KG1 (cell line): ENCODE results near the gene ZNF516.

Experiments
- DNase-seq: peaks from one replicate; lab custom pipeline; 2025; lab: John Stamatoyannopoulos, UW

Gene ZNF516

DNA sequence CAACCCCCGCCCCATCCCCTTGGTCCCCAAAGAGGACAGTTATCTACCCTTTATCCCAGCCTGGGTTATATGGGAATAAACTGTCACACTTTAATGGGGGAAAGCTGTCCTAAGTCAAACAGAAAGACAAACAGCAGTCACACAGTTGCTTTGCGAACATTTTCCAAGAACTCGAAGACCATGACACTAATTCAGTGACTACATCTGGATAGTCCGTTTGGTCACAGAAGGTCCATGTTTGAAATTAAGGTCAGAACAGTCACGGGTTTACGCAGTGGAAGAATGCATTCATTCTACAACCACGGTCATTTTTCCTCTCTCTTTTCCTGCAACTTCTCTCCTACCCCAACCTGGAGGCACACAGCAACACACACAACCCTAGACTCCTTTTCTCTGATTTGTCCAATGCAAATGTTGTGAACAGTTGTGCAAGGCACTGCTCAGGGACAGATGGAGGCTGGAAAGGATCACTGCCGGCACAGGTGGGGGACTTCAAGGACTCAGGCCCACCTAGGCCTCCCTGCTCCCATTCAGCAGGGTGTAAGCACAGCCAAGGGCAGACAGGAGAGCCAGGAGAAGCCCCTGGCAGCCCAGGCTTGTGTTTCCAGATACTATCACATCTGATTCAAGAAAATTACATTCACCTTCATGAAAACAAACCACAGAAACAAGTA is 39.9 kb downstream of the ZNF516 start:
- DNase-seq = no peak

DNA sequence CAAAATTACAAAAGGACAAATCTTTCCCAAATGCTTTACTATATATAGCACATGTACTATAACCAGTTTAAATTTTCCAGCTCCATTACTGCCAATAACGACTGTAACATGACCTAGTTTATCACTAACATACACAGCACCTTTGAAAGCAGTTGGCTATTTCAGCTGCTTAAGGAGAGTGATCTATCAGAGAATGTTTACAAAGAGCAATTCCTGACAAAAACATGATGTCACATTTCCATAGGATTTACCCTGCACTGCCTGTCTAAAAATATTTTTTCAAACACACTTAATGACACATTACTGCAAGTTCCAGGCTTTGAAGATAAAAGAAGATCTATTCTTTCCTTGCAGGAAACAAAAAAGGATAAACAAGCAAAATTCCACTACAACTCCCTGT is 40.6 kb downstream of the ZNF516 start:
- no peak for DNase-seq

- no peak for DNase-seq
Measured at GRCh38 chr18:76453932-76454331, 41.1 kb downstream of the ZNF516 start.

GRCh38 chr18:76453057-76453561 is 41.9 kb downstream of the ZNF516 start:
- DNase-seq = no peak

DNA sequence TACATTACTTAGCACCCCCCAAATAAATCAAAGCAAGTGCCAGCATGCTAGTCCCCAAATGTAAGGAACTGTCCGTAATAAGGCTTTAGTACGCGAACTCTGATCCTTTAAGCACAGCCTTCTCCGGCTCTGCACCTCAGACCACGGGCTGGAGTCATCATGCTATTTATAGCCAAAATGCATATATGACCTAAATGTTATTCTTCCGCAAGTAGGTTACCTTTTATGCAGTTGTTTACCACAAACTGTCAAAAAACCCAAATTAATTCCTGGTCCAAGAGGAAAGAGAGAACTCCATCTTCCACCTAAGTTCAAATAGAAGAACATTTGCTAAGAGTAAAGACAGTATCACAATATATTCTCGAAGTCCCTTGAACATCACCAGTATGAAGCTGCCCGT is 42.7 kb downstream of the ZNF516 start:
- no peak for DNase-seq

DNA sequence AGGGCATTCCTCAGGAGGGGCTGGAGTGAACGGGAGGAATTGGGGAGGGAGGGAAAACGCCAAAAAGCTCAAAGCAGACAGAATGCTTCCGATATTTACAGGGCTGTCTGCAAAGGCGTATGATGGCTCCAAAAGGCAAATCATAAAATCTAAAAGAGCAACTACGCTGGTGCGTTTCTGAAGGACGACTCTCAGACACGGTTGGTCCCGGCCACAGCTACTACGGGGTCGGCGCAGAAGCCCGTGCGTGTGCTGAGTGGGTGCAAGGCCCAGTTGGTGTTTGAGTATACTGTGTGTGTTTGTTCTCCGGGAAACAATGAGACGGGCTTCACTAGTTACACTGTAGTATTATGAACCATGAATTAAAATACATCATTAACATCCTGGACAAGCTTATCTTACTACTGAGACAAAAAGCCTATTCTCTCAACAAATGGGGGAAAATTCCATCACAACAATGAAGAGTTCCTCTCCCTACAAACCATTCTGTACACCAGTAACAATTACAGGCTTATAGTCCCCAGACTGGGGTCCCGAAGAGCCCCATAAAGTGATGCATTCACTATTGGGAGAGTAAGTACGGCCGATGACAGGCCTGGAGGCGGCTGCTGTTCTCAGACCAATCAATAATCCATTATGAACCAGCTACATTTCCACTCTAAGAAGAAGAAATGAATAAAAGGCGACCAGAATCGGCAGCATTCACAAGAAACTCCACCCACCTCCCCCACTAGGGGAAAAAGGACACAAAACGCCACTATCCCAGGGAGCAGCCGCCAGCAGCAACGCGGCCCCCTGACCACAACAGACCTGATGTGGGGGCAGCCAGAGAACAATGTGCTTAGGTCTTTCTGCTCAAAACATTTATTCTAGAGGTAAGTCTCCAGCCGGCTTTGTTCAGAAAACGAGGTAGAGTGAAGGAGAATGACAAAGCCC is 43.4 kb downstream of the ZNF516 start:
- DNase-seq = no peak

DNA sequence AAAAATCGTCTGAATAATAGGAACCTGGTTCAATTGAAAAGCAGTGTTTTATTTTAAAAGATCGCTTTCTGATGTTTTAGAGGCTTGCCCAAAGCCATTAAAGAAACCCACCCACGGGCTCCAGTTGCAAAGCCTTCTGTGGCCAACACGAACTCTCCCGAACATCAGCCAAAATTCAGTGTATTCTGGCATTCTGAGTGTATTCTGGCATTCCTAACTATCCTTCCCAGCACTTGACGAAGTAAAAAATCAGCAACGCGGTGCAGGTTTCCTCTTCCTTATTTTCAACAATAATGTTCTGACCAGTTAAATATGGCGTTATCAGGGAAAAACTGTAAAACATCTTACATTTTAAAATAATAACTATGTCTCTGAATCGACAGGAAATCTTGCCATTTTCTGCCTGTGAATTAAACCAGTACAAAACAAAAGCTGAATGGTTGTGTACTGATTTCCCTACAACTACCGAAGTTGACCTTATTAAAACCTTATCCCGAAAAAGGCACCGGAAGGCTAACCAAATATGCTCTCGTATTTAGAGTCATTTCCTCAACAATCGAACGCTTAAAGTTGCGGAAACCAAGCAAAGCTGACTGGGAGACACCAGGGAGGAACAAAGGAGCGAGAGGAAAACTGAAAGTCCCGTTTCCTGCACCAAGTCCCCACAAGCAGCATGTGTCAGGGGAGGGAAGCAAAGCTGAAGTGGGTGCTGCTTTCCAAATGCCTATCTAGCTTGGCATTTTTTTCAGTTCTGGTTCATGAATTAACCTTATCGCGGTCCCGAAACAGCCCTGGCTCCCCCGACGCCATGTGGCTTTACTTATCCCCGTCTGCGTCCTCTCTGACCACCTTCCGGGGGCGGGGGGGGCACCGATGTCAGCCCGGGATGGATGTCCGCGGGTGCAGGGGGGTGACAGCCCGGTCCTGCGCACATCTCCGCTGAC is 44.3 kb downstream of the ZNF516 start:
- peak; percentile 15 for DNase-seq

GRCh38 chr18:76449111-76449453 is 46.0 kb downstream of the ZNF516 start:
- DNase-seq = no peak

- no peak for DNase-seq
Measured at GRCh38 chr18:76448256-76449110, 46.6 kb downstream of the ZNF516 start.

DNA sequence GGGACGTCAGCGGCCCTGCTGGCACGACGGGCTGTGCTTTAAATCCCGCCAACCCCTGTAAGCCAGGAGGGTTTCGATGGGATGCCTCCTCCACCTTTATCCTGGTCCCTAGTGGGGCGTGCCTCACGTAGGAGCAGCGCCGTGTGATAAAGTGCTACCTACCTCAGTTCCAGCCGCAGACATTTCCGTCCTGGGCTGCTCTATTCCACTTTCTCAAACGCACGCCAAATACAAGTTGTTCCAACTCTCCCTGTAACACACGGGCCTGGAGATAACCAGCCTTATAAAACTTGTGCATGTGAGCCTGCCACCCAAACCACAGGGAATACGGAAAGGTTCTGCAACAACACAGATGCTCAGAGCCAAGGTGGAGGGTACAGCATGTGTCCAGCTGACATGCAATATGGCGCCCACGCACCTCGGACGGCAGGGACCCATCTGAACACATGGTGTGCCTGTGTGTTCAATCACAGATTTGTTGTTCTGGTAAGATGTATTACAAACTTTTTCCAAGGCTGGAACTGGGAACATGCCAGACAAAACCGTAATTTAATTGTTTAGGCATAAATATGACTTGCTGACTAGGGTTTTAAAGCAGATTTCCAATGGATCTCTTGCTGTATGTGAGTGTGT is 47.7 kb downstream of the ZNF516 start:
- no peak for DNase-seq

DNA sequence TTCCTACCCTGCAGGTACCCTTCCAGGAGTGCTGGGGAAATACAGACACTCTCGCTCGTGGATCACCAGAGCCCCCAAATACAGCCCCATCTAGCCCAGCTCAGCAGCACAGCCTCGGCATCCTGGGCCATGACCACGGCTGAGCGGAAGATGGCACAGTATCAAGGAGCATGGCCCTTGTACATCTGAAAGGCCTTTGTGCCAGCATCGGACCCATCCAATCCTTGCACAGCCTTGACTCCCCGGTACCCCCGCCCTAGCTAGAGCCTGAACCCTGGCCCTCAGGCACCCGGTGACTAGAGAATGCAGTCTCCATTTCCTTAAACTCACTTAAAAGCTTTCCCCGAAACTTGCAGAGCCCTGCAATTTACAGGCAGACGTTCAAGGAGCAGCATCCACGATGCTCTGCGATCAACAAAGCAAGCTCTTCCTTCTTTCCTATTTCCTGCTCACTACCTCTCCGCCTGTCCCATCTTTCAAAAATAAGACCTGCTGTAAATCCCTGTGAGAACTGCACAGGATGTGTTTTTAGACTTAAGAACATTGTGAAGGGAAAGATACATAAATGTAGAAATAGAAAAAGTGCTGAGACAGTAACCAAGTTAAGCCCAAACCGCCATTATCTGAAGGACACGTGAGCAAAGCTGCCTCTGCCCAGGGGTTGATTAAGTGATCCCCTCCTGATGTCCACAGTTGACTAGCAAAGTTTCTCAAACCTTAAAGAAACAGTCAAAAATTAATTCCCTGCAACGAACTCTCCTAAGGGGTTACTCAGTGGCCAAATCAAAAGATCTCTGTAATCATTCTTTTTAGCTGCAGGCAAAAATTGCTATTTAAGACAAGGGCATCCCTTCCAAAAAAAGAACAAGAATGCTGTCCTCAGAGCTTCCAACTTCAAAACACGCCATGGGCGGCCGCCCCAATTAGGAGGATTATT is 48.5 kb downstream of the ZNF516 start:
- DNase-seq = no peak

DNA sequence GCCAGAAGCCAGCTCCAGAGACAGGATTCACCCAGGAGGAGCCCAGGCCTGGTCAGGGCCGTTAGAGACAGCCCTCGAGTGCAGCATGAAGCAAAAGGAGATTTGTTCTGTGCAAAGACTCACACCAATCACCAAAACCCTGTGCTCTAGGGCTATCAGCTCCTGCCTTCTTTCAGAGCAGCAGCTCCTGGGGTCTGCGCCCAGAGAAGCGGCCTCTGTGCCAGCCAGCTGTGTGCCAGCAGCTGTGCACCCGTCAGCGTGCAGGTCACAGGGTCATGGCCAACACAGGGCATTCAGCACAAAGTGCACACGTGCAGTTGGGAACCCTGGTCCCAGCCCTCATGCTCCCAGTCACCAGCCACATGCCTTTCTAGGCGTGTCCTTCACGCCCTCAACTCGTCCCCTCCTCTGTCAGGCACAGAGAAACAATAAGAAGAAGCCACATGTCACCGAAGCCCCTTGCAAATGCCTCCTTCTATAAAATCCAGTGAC is 49.3 kb downstream of the ZNF516 start:
- DNase-seq = no peak

- no peak for DNase-seq
Measured at GRCh38 chr18:76445275-76445674, 49.8 kb downstream of the ZNF516 start.

GRCh38 chr18:76444446-76445105 is 50.5 kb downstream of the ZNF516 start:
- DNase-seq = no peak

DNA sequence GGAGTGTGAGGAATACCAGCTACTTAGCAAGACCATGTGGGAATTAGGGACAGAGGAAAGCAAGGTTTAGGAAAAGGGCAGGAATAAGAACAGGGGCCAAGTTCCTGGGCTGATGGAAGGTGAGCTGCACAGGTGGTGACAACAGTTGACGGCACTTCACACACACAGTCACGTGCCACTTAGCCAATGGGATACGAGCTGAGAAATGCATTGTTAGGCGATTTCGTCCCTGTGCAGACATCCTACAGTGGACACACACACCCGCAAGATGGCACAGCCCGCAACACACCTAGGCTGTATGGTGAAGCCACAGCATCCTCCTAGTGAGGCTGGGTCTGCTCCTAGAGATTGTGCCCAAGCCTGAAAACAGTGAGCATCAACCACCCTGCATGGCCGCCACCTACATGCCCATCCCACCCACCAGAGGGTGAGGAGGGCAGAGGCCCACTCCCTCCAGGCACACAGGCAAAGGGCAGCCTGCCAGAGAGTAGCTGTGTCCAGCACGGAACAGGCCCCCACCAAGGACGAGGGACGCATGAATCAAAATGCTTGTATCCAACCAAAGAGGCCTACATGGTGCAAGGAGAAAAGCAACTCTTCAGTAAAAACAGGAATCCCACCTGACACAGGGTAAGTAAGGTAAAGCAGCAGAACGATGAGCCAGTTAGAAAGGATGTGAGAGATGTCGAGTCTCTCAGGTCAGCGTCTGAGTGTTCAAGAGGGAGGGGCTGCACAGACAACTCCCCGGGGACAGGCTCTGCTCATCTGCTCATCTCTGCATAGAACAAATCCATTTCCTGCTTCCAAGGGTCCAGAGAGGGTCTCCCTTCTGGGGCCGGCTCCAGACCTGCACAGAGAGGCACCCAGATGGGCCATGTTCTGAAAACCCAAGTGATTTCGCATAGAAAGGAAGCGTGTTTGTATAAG is 51.3 kb downstream of the ZNF516 start:
- no peak for DNase-seq

DNA sequence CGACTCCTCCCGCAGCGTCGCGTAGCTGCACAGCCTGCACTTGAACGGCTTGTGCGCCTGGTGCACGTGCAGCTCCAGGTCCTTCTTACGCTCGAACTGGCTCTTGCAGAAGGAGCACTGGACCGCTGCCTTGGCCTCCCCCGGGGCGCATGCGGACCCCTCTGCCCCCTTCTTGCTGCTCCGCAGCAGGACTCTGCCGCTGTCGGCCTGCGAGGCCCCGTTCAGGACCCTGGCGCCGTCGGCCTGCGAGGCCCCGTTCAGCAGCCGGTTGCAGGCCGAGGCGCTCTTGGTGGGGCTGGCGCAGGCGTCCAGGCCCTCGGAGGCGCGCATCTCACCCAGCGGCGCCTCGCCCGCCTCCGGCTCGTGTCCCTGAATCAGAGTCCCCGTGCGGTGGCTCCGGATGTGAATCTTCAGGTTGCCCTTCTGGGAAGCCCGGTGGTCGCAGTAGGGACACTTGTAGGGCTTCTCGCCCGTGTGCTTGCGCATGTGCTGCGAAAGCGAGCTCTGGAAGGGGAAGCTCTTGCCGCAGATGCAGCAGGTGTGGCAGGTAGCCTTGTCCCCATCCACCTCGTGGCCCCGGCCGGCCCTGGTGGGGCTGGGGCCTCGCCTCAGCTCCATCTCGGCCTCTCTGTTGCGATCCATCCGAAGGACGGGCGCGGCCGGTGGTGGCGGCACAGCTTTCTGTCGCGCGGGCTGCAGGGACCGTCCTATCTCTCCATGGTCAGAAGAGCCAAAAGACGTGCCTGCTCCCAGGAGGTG is 52.5 kb downstream of the ZNF516 start:
- no peak for DNase-seq
